Measurements from ENCODE around the gene SKAP2.

- TF ChIP-seq POLR2A (IDR thresholded peaks at IDR 0.05; ENCODE audit: insufficient read depth in 1 of 2, low read depth in 2 of 2, low read length in 2 of 2) (no peak), TAF1 (CRISPR knock-in tag; IDR thresholded peaks at IDR 0.05) (no peak), ZMAT3 (CRISPR knock-in tag; conservative IDR thresholded peaks at IDR 0.05) (no peak), ZMAT5 (CRISPR knock-in tag; IDR thresholded peaks at IDR 0.05; ENCODE audit: borderline replicate concordance, low read depth) (no peak), NCOA5 (CRISPR knock-in tag; IDR thresholded peaks at IDR 0.05) (no peak), CTCF (CRISPR knock-in tag; IDR thresholded peaks at IDR 0.05) (no peak), RFX1 (IDR thresholded peaks at IDR 0.05) (no peak), RAD21 (CRISPR knock-in tag; IDR thresholded peaks at IDR 0.05) (no peak), ADNP (CRISPR knock-in tag; IDR thresholded peaks at IDR 0.05) (no peak), ZBTB34 (CRISPR knock-in tag; IDR thresholded peaks at IDR 0.05) (no peak), MIXL1 (CRISPR knock-in tag; IDR thresholded peaks at IDR 0.05) (no peak), ZFX (CRISPR knock-in tag; IDR thresholded peaks at IDR 0.05; ENCODE audit: low read depth) (no peak), ZNF274 (CRISPR knock-in tag; IDR thresholded peaks at IDR 0.05) (no peak), PHF8 (CRISPR knock-in tag; IDR thresholded peaks at IDR 0.05) (no peak)
Measured at GRCh38 chr7:26714438-26714837, 150.0 kb downstream of the SKAP2 start.
